Colonic mucosa (tissue), 4 donors: ENCODE results near the gene SEMA4G. TPM values are rescaled to one million over a fixed set of nuclear protein-coding genes. Genes with fewer than 3 reads are reported as not detected.

Experiments
- DNase-seq: peaks from one replicate; pipeline ENCODE4 v3.0.0-alpha.2; 2020
- H3K27ac ChIP-seq: fragments of 200-600 bp; one replicate; pipeline ENCODE4 v1.8.0; 2021
- H3K27me3 ChIP-seq: fragments of 200-600 bp; one replicate; pipeline ENCODE4 v1.8.0; 2021
- H3K36me3 ChIP-seq: fragments of 200-600 bp; one replicate; pipeline ENCODE4 v1.8.0; 2021
- H3K4me1 ChIP-seq: fragments of 200-600 bp; one replicate; pipeline ENCODE4 v1.8.0; 2021; ENCODE audit warnings: mild to moderate bottlenecking
- H3K4me3 ChIP-seq: fragments of 200-600 bp; one replicate; pipeline ENCODE4 v1.8.0; 2021
- H3K9ac ChIP-seq, 2 donors: one replicate each; pipeline ENCODE4 v1.7.0; 2013; ENCODE audit warnings: control low read depth in 2 of 2, low read depth in 2 of 2, low read length in 2 of 2
- H3K9me3 ChIP-seq: fragments of 200-600 bp; one replicate; pipeline ENCODE4 v1.8.0; 2021
- intact Hi-C: fragments of 100-400 bp; cut with DNase I; formaldehyde crosslinking; loops from one replicate; pipeline ENCODE4 v1.14.1; 2022
- total RNA-seq, 2 donors: library from RNA; stranded (reverse); fragmentation: NEBNext Ultra II Directional in 1 of 2; extraction: Animal tissue kit (Norgen Biotek cat#: 25700) in 1 of 2; gene quantifications; one replicate each; pipeline ENCODE4 v1.2.1, GENCODE V29; 2021
- TF ChIP-seq, protein P1 (sequence below): fragments of 200-600 bp; IDR thresholded peaks from one replicate; pipeline ENCODE4 v1.8.0; 2022; ENCODE audit warnings: antibody characterized with exemption, mild to moderate bottlenecking
- donor health status: healthy.
- donor health status: DM: no; HTN: no; CAD: no.
- donor health status: DM: no; HTN: no; CAD: no.

The SEMA4G gene
- 100 to 1,000 TPM; 113 to 133 TPM for total RNA-seq

DNA sequence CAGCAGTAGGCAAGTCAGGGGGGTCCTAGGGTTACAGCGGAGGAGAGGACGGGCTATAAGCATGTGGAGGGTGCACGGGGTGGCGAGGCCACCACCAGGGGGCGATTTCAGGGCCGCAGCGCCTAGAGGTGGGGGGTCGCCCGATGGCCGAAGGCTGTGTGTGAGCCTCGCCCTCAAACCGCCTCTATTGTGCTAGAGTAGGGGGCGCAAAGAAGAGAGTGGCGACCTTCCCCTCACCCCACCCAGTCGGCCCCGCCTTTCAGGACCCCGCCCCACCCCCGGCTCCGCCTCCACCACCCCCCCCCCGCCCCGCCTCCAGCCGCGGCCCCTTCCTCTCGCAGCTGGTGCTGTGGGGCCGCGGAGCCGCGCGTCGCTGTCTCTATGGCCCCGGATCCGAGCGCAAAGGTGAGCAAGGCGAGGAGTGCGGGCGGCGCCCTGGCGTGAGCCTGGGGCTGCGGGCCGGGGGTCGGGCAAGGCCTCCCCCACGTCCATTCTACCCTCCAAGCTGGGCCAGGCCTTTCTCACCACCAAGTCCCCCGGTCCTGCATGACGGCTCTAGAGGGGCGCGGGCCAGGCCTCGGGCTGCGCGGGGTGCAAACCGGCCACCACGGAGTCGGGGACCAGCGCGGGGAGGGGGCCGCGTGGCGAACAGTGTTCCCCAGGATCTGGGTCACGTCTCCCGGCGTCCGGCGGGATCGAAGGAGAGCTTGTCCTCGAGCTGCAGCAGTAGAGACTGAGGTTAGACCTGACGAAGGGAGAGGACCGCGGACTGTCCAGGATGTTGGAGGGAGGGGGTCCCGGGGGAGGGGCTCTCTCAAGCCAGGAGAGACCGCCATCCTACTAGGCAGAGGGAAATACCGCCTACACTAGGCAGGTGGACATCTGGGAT, at the start of gene SEMA4G:
SEMA4G (plus strand) TSS at position 318 of the 889 bp plus-strand sequence. CDS start 3,409 bp downstream, outside the sequence.
- no peaks in the 10 kb centered on the region for H3K4me1 ChIP-seq
- intact Hi-C loops = loop anchor here (10.0 kb wide), 1 partner anchor 55 kb away; the partner anchor contains the start of gene SLF2
- H3K27me3 ChIP-seq = no peaks in the 10 kb centered on the region
- no peaks in the 10 kb centered on the region for H3K36me3 ChIP-seq
- peak; percentile 62 for DNase-seq
- peak within 1 kb of the TSS; percentile 92 for H3K27ac ChIP-seq
- TF ChIP-seq, protein P1, sequence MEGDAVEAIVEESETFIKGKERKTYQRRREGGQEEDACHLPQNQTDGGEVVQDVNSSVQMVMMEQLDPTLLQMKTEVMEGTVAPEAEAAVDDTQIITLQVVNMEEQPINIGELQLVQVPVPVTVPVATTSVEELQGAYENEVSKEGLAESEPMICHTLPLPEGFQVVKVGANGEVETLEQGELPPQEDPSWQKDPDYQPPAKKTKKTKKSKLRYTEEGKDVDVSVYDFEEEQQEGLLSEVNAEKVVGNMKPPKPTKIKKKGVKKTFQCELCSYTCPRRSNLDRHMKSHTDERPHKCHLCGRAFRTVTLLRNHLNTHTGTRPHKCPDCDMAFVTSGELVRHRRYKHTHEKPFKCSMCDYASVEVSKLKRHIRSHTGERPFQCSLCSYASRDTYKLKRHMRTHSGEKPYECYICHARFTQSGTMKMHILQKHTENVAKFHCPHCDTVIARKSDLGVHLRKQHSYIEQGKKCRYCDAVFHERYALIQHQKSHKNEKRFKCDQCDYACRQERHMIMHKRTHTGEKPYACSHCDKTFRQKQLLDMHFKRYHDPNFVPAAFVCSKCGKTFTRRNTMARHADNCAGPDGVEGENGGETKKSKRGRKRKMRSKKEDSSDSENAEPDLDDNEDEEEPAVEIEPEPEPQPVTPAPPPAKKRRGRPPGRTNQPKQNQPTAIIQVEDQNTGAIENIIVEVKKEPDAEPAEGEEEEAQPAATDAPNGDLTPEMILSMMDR = peak; percentile 56
- H3K9ac ChIP-seq = peak within 1 kb of the TSS; percentile 93 to 95
- peak within 1 kb of the TSS; percentile 85 for H3K4me3 ChIP-seq
- H3K9me3 ChIP-seq = no peaks in the 10 kb centered on the region

- intact Hi-C loops = no loop called here
- TF ChIP-seq, protein P1 = no peak
- Histone ChIP-seq H3K9ac (no peak overlapping the region), H3K4me1 (no peaks in the 10 kb centered on the region), H3K4me3 (no peak overlapping the region), H3K36me3 (peaks cover 11% of the 10 kb centered on the region), H3K27me3 (no peaks in the 10 kb centered on the region), H3K27ac (no peak overlapping the region), H3K9me3 (no peaks in the 10 kb centered on the region)
- DNase-seq = no peak
These were observed 45.7 kb upstream of the SEMA4G start for GRCh38 chr10:100923580-100923979.

DNA sequence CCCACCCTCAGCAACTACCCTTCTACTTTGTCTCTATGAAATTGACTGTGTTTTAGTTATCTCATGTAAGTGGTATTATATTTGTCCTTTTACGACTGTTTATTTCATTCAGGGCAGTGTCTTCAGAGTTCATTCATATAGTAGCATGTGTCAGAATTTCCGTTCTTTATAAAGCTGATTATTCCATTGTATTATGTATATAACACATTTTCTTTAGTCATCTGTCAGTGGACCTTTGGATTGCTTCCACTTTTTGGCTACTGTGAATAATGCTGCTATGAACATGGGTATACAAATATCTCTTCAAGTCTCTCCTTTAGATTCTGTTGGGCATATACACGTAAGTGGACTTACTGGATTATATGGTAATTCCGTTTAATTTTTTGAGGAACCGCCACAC, 42.0 kb upstream of the SEMA4G start:
- H3K4me3 ChIP-seq = no peak overlapping the region
- no peaks in the 10 kb centered on the region for H3K4me1 ChIP-seq
- H3K9ac ChIP-seq = no peak overlapping the region
- H3K27me3 ChIP-seq = no peaks in the 10 kb centered on the region
- TF ChIP-seq, protein P1 = no peak
- H3K9me3 ChIP-seq = no peaks in the 10 kb centered on the region
- no peak overlapping the region for H3K27ac ChIP-seq
- H3K36me3 ChIP-seq = peaks cover 21% of the 10 kb centered on the region
- DNase-seq = no peak
- intact Hi-C loops = no loop called here

GRCh38 chr10:100928039-100928438, 41.3 kb upstream of the SEMA4G start:
- Histone ChIP-seq H3K4me3 (no peak overlapping the region), H3K36me3 (peaks cover 21% of the 10 kb centered on the region), H3K27me3 (no peaks in the 10 kb centered on the region), H3K4me1 (no peaks in the 10 kb centered on the region), H3K9me3 (no peaks in the 10 kb centered on the region), H3K9ac (no peak overlapping the region), H3K27ac (no peak overlapping the region)
- TF ChIP-seq, protein P1 = no peak
- no peak for DNase-seq
- intact Hi-C loops = no loop called here

- H3K9ac ChIP-seq = no peak overlapping the region
- no peak for DNase-seq
- H3K27ac ChIP-seq = no peak overlapping the region
- H3K36me3 ChIP-seq = peaks cover 17% of the 10 kb centered on the region
- intact Hi-C loops = no loop called here
- H3K4me1 ChIP-seq = no peaks in the 10 kb centered on the region
- TF ChIP-seq, protein P1 = no peak
- no peaks in the 10 kb centered on the region for H3K27me3 ChIP-seq
- no peak overlapping the region for H3K4me3 ChIP-seq
- no peaks in the 10 kb centered on the region for H3K9me3 ChIP-seq
These were observed 38.9 kb upstream of the SEMA4G start for GRCh38 chr10:100930368-100930767.
